Pons (tissue), 1 donor: ENCODE results near the gene CTSD.

ENCODE experiments used
- DNase-seq: peaks from one replicate; pipeline ENCODE4 v3.0.0-alpha.2; 2016; ENCODE audit warnings: low spot score

Gene CTSD

GRCh38 chr11:1729692-1730011 is 34.1 kb downstream of the CTSD start:
- no peak for DNase-seq

GRCh38 chr11:1728931-1729691 is 34.6 kb downstream of the CTSD start:
- no peak for DNase-seq

- no peak for DNase-seq
Observed at GRCh38 chr11:1728301-1728700, 35.4 kb downstream of the CTSD start.

- DNase-seq: no peak
Observed at GRCh38 chr11:1727861-1728260, 35.9 kb downstream of the CTSD start.

- DNase-seq: no peak
Observed at GRCh38 chr11:1727096-1727690, 36.5 kb downstream of the CTSD start.

GRCh38 chr11:1719781-1720180 is 43.9 kb downstream of the CTSD start:
- DNase-seq: no peak

GRCh38 chr11:1718326-1718725 is 45.4 kb downstream of the CTSD start:
- DNase-seq: no peak

- no peak for DNase-seq
Observed at GRCh38 chr11:1717745-1718144, 46.0 kb downstream of the CTSD start.

GRCh38 chr11:1714908-1715885 is 48.5 kb downstream of the CTSD start:
- DNase-seq: no peak

GRCh38 chr11:1708716-1709115 is 55.0 kb downstream of the CTSD start:
- no peak for DNase-seq

- no peak for DNase-seq
Observed at GRCh38 chr11:1707751-1708150, 56.0 kb downstream of the CTSD start.

GRCh38 chr11:1706634-1707400 is 56.9 kb downstream of the CTSD start:
- no peak for DNase-seq

GRCh38 chr11:1705126-1706052 is 58.3 kb downstream of the CTSD start:
- no peak for DNase-seq

- DNase-seq: no peak
Observed at GRCh38 chr11:1703146-1703545, 60.6 kb downstream of the CTSD start.
